ENCODE results near the gene DPYD. TPM values are rescaled to one million over a fixed set of nuclear protein-coding genes. Genes with fewer than 3 reads are reported as not detected.
A peak's percentile ranks its signal among the peaks of the same experiment; 100 is the strongest.
"Not testable (repeated sequence)": the region's sequence is repeated elsewhere in the genome, so short reads cannot be mapped to it uniquely, and the experiment has no call there.

The DPYD gene
- polyA plus RNA-seq, 10 donors = 5.3 to 11.2 (median 7.3) TPM

- peak in 1 of 3 donors; percentile 24 for DNase-seq
Observed at GRCh38 chr1:97277891-97278654, 642.8 kb downstream of the DPYD start.

DNA sequence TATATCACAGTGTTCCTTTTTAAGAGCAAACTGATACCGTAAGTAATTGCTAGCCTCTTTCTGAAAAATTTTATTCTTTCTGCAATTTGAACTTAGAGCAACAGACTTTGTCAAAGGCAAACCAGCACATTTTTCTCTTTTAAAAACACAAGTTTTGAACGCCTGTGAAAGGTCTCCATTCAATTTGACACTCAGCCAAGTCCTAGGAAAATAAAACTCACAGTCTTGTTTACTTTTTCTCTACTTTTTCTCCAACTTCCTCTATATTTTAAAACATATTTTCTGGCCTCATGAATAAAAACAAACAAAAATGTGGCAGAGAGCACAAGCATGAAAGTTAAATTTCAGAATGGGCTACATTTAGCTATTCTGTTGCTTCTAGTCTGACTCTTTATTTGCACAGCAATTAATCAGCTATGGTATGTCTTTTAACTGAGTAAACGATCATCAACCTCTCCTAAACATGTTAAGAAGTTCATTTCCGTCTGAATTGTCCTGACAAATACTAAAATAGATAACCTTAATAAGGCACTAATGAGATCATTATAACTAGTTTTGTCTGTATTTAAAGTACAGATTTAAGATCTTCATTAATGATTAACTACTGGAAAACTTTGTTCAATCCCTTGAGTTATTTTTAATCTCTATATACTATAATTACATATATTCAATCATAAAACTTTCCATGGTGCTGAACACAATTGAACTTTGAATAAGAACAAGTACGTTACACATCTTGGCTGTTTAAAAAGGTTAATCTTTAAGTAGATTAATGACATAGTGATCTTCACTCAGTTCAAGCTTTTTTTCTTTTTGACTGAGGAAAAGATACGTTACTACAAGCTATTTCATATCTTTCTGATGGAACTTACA, 648.7 kb downstream of the DPYD start:
- peak; percentile 11 to 30 (median 14) for DNase-seq

- DNase-seq = no peak
Observed at GRCh38 chr1:97270508-97271307, 650.1 kb downstream of the DPYD start.

DNA sequence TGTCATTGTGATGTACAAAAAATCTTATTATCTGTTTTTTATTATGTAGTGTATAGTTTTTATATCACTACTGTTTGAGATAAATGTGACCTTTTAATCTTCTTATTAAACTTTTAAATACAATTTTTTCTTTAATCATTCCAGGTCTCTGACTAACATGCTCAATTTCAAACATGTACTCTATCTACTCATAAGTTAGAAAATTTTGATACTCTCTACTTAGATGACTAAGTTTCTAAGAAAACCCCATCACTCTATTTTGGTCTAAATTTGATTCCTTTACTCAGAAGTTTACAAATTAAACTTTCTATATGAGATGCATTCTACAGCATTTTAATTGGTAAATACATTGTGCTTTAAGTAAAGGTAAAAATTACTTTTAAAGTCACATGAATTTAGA, 655.2 kb downstream of the DPYD start:
- no peak for DNase-seq

DNA sequence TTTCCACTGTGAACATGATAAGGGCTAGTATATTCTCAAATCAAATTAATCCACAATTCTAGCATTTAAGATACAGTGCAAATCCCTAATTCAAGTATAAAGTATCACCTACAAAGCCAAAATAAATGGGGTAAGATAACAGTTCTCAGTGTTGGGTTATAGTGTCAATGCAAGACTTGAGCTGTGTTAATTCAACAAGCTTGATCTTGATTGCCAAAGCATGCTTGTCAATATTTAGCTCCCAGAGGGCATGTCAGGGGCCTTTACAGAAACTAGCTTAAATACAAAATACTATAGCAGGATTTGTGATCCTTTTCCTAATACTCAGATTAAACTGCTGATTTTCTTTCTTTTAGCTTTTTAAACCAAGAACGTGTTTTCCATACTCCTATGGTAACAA, 658.0 kb downstream of the DPYD start:
- DNase-seq = no peak

GRCh38 chr1:97258597-97258996, 662.2 kb downstream of the DPYD start:
- no peak for DNase-seq

GRCh38 chr1:97254731-97255463, 665.9 kb downstream of the DPYD start:
- no peak for DNase-seq

DNA sequence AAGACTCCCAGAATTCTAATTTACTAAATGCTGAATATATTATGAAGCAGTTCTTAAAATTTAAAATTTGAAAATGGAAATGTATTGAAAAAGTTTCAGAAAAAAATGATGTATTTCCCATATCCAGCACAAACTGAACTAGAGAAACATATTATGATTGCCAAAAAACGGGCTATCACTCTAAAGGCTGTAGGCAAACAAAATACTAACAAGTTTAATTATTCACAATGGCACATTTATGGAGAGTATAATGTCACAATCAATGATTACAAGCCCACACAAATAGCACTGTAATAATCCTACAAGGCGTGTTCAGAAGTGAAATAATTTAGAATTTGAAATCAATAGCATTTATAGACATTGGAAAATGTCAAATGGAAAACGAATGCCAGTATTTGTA, 667.9 kb downstream of the DPYD start:
- no peak for DNase-seq

DNA sequence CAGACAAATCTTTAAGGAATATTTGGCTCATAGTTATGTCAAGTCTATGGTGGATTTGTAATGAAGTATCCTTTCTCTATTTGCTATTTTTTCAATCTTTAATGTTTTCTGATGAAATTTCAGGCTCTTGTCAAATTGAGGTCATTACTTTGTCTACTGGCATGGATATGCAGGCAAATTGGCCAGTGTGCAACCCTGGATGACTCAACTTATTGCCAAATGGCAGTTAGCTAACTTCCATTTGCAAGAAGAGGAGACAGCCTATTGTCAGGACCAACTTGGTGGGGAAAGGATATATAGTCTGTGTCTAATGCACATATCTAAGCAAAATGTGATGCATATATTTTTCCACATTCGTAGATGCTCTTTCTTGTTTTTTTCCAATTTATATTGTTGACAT, 668.8 kb downstream of the DPYD start:
- DNase-seq = peak in 2 of 3 donors; percentile 6 to 11

- peak in 2 of 3 donors; percentile 7 to 30 for DNase-seq
Observed at GRCh38 chr1:97247196-97247595, 673.6 kb downstream of the DPYD start.

GRCh38 chr1:97245682-97246081, 675.2 kb downstream of the DPYD start:
- DNase-seq = no peak

- DNase-seq = no peak
Observed at GRCh38 chr1:97245026-97245425, 675.8 kb downstream of the DPYD start.

- peak in 2 of 3 donors; percentile 13 for DNase-seq
Observed at GRCh38 chr1:97243973-97244560, 676.8 kb downstream of the DPYD start.

GRCh38 chr1:97238816-97239215, 682.0 kb downstream of the DPYD start:
- DNase-seq = no peak

GRCh38 chr1:97231354-97231753, 689.5 kb downstream of the DPYD start:
- DNase-seq = not testable (repeated sequence)

DNA sequence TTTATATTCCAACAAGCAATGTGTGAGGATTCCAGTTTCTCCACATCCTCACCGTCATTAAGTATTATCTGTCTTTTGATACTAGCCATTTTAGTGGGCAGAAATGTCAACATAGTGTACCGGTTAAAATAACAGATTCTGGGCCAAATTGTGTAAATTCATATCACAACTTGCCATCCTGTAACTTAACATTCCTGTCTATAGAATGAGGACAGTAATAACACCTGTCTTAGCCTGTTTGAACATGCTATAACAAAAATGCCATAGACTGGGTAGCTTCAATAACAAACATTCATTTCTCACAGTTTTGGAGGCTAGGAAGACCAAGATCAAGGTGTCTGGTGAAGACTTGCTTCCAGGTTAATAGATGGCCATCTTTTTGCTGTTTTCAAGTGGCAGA, 708.2 kb downstream of the DPYD start:
- no peak for DNase-seq

DNA sequence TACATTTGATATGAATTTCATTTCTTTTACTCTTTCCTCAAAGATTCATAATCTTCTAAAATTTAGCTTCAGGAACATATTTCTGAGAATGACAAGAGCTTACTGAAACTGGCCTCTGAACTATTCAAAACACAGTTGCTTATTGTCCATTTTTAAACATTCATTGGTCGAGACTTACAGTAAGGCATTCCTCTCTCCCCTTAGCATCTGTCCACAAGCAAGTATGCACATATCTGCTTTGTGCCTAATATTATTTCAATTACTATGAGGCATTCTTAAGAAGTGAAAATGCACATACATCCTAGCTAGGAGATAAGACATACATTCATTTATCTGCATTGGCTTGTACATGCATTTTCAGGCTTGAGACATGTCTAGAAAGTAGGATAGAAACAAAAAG, 710.5 kb downstream of the DPYD start:
- no peak for DNase-seq

DNA sequence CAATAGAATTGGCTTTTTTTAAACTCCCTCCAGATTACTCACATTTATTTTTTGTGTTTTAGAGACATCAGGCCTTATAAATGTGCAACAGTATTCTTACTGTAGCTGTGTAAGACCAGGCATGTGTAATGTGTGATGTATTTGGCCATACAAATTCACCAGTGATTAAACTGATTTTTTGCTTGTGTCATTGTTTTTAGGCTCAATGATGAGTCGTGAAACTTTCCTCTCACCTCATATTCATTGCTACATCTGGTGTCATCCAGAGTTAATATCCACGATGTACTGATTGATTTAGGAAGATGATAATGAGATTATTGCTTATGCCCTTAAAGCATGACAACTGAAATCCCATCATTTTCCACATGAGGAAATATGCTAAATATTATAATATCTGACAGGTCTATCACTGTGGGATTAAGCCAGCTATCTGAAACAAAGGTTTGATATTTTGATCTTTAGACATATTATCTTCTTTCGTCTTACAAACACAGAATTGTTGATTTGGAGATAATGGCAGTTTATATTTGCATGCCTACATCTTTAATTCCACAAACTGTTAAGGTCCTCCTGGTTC, 711.4 kb downstream of the DPYD start:
- DNase-seq = no peak

- DNase-seq = no peak
Observed at GRCh38 chr1:97207868-97208267, 713.0 kb downstream of the DPYD start.

GRCh38 chr1:97204468-97204867, 716.4 kb downstream of the DPYD start:
- peak; percentile 28 to 40 (median 37) for DNase-seq

Data from muscle of back (tissue), 11 donors.